Duodenal mucosa (tissue), 2 donors: ENCODE measurements around the gene CSTB.

Source experiments
- H3K27ac ChIP-seq: one replicate; pipeline ENCODE4 v1.7.0; 2013; ENCODE audit warnings: low read depth, low read length
- H3K27me3 ChIP-seq, 2 donors: one replicate each; pipeline ENCODE4 v1.7.0; 2013; ENCODE audit warnings: low read length in 2 of 2, control low read depth in 1 of 2; ENCODE audit not compliant: insufficient read depth in 2 of 2, control insufficient read depth in 1 of 2
- H3K36me3 ChIP-seq, 2 donors: one replicate each; pipeline ENCODE4 v1.7.0; 2013; ENCODE audit warnings: low read length in 2 of 2, control low read depth in 1 of 2; ENCODE audit not compliant: insufficient read depth in 2 of 2, control insufficient read depth in 1 of 2
- H3K4me1 ChIP-seq, 2 donors: one replicate each; pipeline ENCODE4 v1.7.0; 2013; ENCODE audit warnings: low read length in 2 of 2, control low read depth in 1 of 2; ENCODE audit not compliant: insufficient read depth in 2 of 2, control insufficient read depth in 1 of 2
- H3K4me3 ChIP-seq, 2 donors: one replicate each; pipeline ENCODE4 v1.7.0; 2013; ENCODE audit warnings: low read length in 2 of 2, low read depth in 1 of 2
- H3K9ac ChIP-seq, 2 donors: one replicate each; pipeline ENCODE4 v1.7.0; 2013; ENCODE audit warnings: low read length in 2 of 2, low read depth in 1 of 2
- H3K9me3 ChIP-seq, 2 donors: one replicate each; pipeline ENCODE4 v1.7.0; 2013; ENCODE audit warnings: low read length in 2 of 2, control low read depth in 1 of 2; ENCODE audit not compliant: control insufficient read depth in 1 of 2

Gene CSTB

GRCh38 chr21:43792406-43792805 lies 16.3 kb upstream of the CSTB start:
- H3K4me3 ChIP-seq = no peak overlapping the region
- H3K36me3 ChIP-seq = peaks cover 22 to 57% of the 10 kb centered on the region in 2 donors

GRCh38 chr21:43790010-43790524 lies 14.0 kb upstream of the CSTB start:
- H3K4me3 ChIP-seq = peak overlapping the region; percentile 79 to 90
- peak overlapping the region; percentile 20 for H3K27ac ChIP-seq
- no peaks in the 10 kb centered on the region for H3K27me3 ChIP-seq
- H3K9ac ChIP-seq = peak overlapping the region; percentile 68 to 86
- H3K36me3 ChIP-seq = peaks cover 16 to 33% of the 10 kb centered on the region in 2 donors
- H3K9me3 ChIP-seq = no peaks in the 10 kb centered on the region
- peaks cover 14 to 18% of the 10 kb centered on the region in 2 donors for H3K4me1 ChIP-seq

More at GRCh38 chr21:43792406-43792805, 16.3 kb upstream of the CSTB start:
- no peak overlapping the region for H3K9ac ChIP-seq
- H3K27ac ChIP-seq = no peak overlapping the region
- H3K27me3 ChIP-seq = no peaks in the 10 kb centered on the region
- H3K9me3 ChIP-seq = no peaks in the 10 kb centered on the region
- peaks cover 14 to 18% of the 10 kb centered on the region in 2 donors for H3K4me1 ChIP-seq

- Histone ChIP-seq H3K27ac (peak within 1 kb of the TSS; percentile 57), H3K9ac (peak within 1 kb of the TSS; percentile 79 to 86), H3K9me3 (no peaks in the 10 kb centered on the region), H3K36me3 (peaks cover 13 to 27% of the 10 kb centered on the region in 2 donors), H3K4me1 (peaks cover 14 to 18% of the 10 kb centered on the region in 2 donors), H3K27me3 (no peaks in the 10 kb centered on the region), H3K4me3 (peak within 1 kb of the TSS; percentile 79 to 90)
Measured at GRCh38 chr21:43789276-43790009, 13.3 kb upstream of the CSTB start, which contains the start of gene RRP1. TSS of gene RRP1 (plus strand) at chr21:43789577. CDS start at chr21:43789630, 53 bp downstream.

- Histone ChIP-seq H3K4me3 (no peak overlapping the region), H3K9ac (no peak overlapping the region), H3K36me3 (peaks cover 0 to 3% of the 10 kb centered on the region in 2 donors), H3K27me3 (no peaks in the 10 kb centered on the region), H3K4me1 (peaks cover 14 to 18% of the 10 kb centered on the region in 2 donors), H3K27ac (no peak overlapping the region), H3K9me3 (no peaks in the 10 kb centered on the region)
Measured at GRCh38 chr21:43786807-43787440, 10.8 kb upstream of the CSTB start.

- H3K4me1 ChIP-seq = peaks cover 14 to 18% of the 10 kb centered on the region in 2 donors
- no peak overlapping the region for H3K9ac ChIP-seq
- H3K4me3 ChIP-seq = no peak overlapping the region
- H3K9me3 ChIP-seq = no peaks in the 10 kb centered on the region
- H3K36me3 ChIP-seq = no peaks in the 10 kb centered on the region
- no peaks in the 10 kb centered on the region for H3K27me3 ChIP-seq
- no peak overlapping the region for H3K27ac ChIP-seq
Measured at GRCh38 chr21:43786300-43786806, 10.2 kb upstream of the CSTB start.

- H3K9ac ChIP-seq = no peak overlapping the region
- no peak overlapping the region for H3K27ac ChIP-seq
- H3K36me3 ChIP-seq = no peaks in the 10 kb centered on the region
- no peaks in the 10 kb centered on the region for H3K27me3 ChIP-seq
- peaks cover 3 to 9% of the 10 kb centered on the region in 2 donors for H3K4me1 ChIP-seq
- H3K4me3 ChIP-seq = no peak overlapping the region
- H3K9me3 ChIP-seq = no peaks in the 10 kb centered on the region
Measured at GRCh38 chr21:43785134-43785533, 9.0 kb upstream of the CSTB start.

GRCh38 chr21:43783098-43783700 lies 7.1 kb upstream of the CSTB start:
- Histone ChIP-seq H3K27me3 (no peaks in the 10 kb centered on the region), H3K4me1 (peaks cover 0 to 7% of the 10 kb centered on the region in 2 donors), H3K27ac (no peak overlapping the region), H3K9ac (no peak overlapping the region), H3K4me3 (no peak overlapping the region), H3K36me3 (no peaks in the 10 kb centered on the region), H3K9me3 (no peaks in the 10 kb centered on the region)

- no peaks in the 10 kb centered on the region for H3K27me3 ChIP-seq
- no peak overlapping the region for H3K4me3 ChIP-seq
- no peaks in the 10 kb centered on the region for H3K36me3 ChIP-seq
- no peaks in the 10 kb centered on the region for H3K9me3 ChIP-seq
- no peak overlapping the region for H3K9ac ChIP-seq
- peaks cover 0 to 7% of the 10 kb centered on the region in 2 donors for H3K4me1 ChIP-seq
- H3K27ac ChIP-seq = no peak overlapping the region
Measured at GRCh38 chr21:43782431-43783097, 6.5 kb upstream of the CSTB start.

GRCh38 chr21:43781846-43782245 lies 5.7 kb upstream of the CSTB start:
- Histone ChIP-seq H3K4me3 (no peak overlapping the region), H3K27ac (no peak overlapping the region), H3K9me3 (no peaks in the 10 kb centered on the region)

More at GRCh38 chr21:43781846-43782245, 5.7 kb upstream of the CSTB start:
- H3K27me3 ChIP-seq = no peaks in the 10 kb centered on the region
- H3K9ac ChIP-seq = no peak overlapping the region
- H3K4me1 ChIP-seq = peaks cover 0 to 7% of the 10 kb centered on the region in 2 donors
- no peaks in the 10 kb centered on the region for H3K36me3 ChIP-seq
